KBM-7 (cell line): ENCODE results near the gene LETM1.

Experiments
- DNase-seq: peaks from one replicate; pipeline ENCODE4 v3.0.0-alpha.2; 2015
- in situ Hi-C: fragments of 300-500 bp; cut with MboI; formaldehyde crosslinking; loops from 2 replicates; pipeline ENCODE4 v1.14.3; 2020; ENCODE audit warnings: low sequenced_read_pairs, low pct_unique_long_range_greater_than_20kb, mixed read lengths

LETM1 gene

GRCh38 chr4:1801286-1801958, 54.5 kb downstream of the LETM1 start:
- no peak for DNase-seq
- in situ Hi-C loops, result no loop called here

GRCh38 chr4:1800805-1801204, 55.2 kb downstream of the LETM1 start:
- no peak for DNase-seq
- in situ Hi-C loops, result no loop called here

- DNase-seq, result no peak
- in situ Hi-C loops, result no loop called here
Observed at GRCh38 chr4:1799387-1800375, 56.3 kb downstream of the LETM1 start.

- no peak for DNase-seq
- in situ Hi-C loops, result no loop called here
Observed at GRCh38 chr4:1798580-1799386, 57.2 kb downstream of the LETM1 start.

GRCh38 chr4:1797861-1798579, 57.9 kb downstream of the LETM1 start:
- in situ Hi-C loops, result no loop called here
- no peak for DNase-seq

GRCh38 chr4:1797298-1797860, 58.6 kb downstream of the LETM1 start:
- in situ Hi-C loops, result no loop called here
- DNase-seq, result no peak

GRCh38 chr4:1796486-1797204, 59.3 kb downstream of the LETM1 start:
- in situ Hi-C loops, result no loop called here
- DNase-seq, result no peak

GRCh38 chr4:1795299-1796195, 60.4 kb downstream of the LETM1 start:
- in situ Hi-C loops, result no loop called here
- DNase-seq, result no peak

GRCh38 chr4:1794809-1795298, 61.1 kb downstream of the LETM1 start:
- in situ Hi-C loops, result no loop called here
- DNase-seq, result no peak

GRCh38 chr4:1793940-1794808, 61.8 kb downstream of the LETM1 start:
- in situ Hi-C loops, result no loop called here
- peak; percentile 24 for DNase-seq

GRCh38 chr4:1793496-1793840, 62.5 kb downstream of the LETM1 start:
- in situ Hi-C loops, result no loop called here
- peak; percentile 20 for DNase-seq

GRCh38 chr4:1792832-1793495, 63.0 kb downstream of the LETM1 start, which contains the start of gene FGFR3:
Gene FGFR3, plus strand, starts transcription at chr4:1793293. Its CDS starts 642 bp downstream, at chr4:1793935.
- no peak for DNase-seq
- in situ Hi-C loops, result no loop called here

- no peak for DNase-seq
Observed at GRCh38 chr4:1792158-1792831, 63.7 kb downstream of the LETM1 start.

GRCh38 chr4:1790005-1790404, 66.0 kb downstream of the LETM1 start:
- no peak for DNase-seq

More at GRCh38 chr4:1792158-1792831, 63.7 kb downstream of the LETM1 start:
- in situ Hi-C loops, result no loop called here

GRCh38 chr4:1789552-1789951, 66.4 kb downstream of the LETM1 start:
- in situ Hi-C loops, result no loop called here
- DNase-seq, result no peak

More at GRCh38 chr4:1790005-1790404, 66.0 kb downstream of the LETM1 start:
- in situ Hi-C loops, result no loop called here
